PFSK-1 (cell line): ENCODE data around the gene MED27.

ENCODE experiments used
- FOXP2 ChIP-seq: optimal IDR thresholded peaks from 2 replicates; pipeline ENCODE3; 2011; ENCODE audit warnings: borderline replicate concordance, control low read depth, inconsistent platforms; ENCODE audit not compliant: insufficient read depth; ENCODE audit errors: extremely low read length, extremely low read depth
- POLR2AphosphoS5 ChIP-seq: IDR thresholded peaks from 2 replicates; pipeline ENCODE4 v1.6.1; 2012; ENCODE audit warnings: low read depth, mild to moderate bottlenecking, control low read depth, low read length, moderate library complexity
- SIN3A ChIP-seq: IDR thresholded peaks from 2 replicates; pipeline ENCODE4 v1.6.1; 2012; ENCODE audit warnings: mild to moderate bottlenecking, low read length, moderate library complexity, borderline replicate concordance; ENCODE audit not compliant: insufficient read depth
- TAF1 ChIP-seq: IDR thresholded peaks from 2 replicates; pipeline ENCODE4 v1.6.1; 2012; ENCODE audit warnings: low read length, control low read depth, borderline replicate concordance; ENCODE audit not compliant: insufficient read depth
- TF ChIP-seq, protein P1 (sequence below), 2 experiments: IDR thresholded peaks; 2 replicates each; pipeline versions ENCODE4 v1.6.1 to v1.8.0; 2011 to 2012; ENCODE audit warnings: low read depth in 2 of 2, low read length in 2 of 2, control low read depth in 1 of 2, inconsistent platforms in 1 of 2, mild to moderate bottlenecking in 1 of 2, moderate library complexity in 1 of 2; ENCODE audit not compliant: insufficient read depth in 1 of 2

MED27 gene

GRCh38 chr9:131851414-131851813 is 228.3 kb downstream of the MED27 start:
- TF ChIP-seq, protein P1, sequence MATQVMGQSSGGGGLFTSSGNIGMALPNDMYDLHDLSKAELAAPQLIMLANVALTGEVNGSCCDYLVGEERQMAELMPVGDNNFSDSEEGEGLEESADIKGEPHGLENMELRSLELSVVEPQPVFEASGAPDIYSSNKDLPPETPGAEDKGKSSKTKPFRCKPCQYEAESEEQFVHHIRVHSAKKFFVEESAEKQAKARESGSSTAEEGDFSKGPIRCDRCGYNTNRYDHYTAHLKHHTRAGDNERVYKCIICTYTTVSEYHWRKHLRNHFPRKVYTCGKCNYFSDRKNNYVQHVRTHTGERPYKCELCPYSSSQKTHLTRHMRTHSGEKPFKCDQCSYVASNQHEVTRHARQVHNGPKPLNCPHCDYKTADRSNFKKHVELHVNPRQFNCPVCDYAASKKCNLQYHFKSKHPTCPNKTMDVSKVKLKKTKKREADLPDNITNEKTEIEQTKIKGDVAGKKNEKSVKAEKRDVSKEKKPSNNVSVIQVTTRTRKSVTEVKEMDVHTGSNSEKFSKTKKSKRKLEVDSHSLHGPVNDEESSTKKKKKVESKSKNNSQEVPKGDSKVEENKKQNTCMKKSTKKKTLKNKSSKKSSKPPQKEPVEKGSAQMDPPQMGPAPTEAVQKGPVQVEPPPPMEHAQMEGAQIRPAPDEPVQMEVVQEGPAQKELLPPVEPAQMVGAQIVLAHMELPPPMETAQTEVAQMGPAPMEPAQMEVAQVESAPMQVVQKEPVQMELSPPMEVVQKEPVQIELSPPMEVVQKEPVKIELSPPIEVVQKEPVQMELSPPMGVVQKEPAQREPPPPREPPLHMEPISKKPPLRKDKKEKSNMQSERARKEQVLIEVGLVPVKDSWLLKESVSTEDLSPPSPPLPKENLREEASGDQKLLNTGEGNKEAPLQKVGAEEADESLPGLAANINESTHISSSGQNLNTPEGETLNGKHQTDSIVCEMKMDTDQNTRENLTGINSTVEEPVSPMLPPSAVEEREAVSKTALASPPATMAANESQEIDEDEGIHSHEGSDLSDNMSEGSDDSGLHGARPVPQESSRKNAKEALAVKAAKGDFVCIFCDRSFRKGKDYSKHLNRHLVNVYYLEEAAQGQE (IDR thresholded peaks at IDR 0.05; ENCODE audit: insufficient read depth in 1 of 2, low read depth in 2 of 2, low read length in 2 of 2), result no peak
- TF ChIP-seq SIN3A (no peak), FOXP2 (no peak), TAF1 (no peak), POLR2AphosphoS5 (no peak)

- TF ChIP-seq SIN3A (no peak), FOXP2 (no peak), TAF1 (no peak), POLR2AphosphoS5 (no peak)
These were observed 230.3 kb downstream of the MED27 start for GRCh38 chr9:131849391-131849790.

- TF ChIP-seq SIN3A (no peak), TAF1 (no peak), FOXP2 (no peak), POLR2AphosphoS5 (no peak)
- TF ChIP-seq, protein P1 (IDR thresholded peaks at IDR 0.05; ENCODE audit: insufficient read depth in 1 of 2, low read depth in 2 of 2, low read length in 2 of 2), result no peak
These were observed 231.0 kb downstream of the MED27 start for GRCh38 chr9:131848570-131849160.

- no peak for TF ChIP-seq POLR2AphosphoS5
- TF ChIP-seq SIN3A, result no peak
- no peak for TF ChIP-seq FOXP2
These were observed 231.9 kb downstream of the MED27 start for GRCh38 chr9:131847665-131848354.

DNA sequence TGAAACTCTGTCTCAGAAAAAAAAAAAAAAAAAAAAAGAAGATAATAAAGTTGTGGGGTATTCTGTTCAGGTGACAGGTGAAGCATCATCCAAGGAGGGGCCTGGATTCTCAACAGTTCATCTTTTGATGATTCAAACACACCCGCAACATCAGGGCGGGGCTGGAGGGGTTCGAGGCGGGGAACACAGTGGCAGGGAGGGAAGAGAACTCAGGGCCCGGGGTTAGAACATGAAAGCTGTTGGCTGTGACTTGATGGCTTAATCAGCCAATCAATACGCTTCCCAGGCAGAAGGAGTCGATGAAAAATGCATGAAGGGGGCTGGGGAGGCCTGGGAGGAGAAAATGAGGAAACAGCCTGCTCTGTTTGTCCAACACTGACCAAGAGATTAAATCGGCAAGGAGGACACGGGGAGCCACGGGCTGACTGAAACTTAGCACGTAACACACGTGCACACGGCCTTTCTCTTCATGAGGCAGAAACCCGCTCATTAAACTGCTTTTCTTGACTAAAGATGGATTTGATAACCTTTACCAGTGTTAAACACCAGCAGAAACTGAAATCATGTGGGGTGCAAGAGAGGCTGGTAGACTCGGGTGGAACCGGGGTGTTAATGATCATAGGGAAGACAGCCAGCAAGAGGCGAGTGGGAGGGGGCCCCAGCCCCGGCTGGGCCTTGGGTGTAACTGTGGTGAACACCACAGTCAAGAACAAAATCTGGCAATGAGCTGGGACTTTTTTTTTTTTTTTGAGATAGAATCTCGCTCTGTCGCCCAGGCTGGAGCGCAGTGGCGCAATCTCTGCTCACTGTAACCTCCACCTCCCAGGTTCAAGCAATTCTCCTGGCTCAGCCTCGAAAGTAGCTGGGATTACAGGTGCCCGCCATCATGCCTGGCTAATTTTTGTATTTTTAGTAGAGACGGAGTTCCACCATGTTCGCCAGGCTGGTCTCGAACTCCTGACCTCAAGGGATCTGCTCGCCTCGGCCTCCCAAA is 234.1 kb downstream of the MED27 start:
- no peak for TF ChIP-seq TAF1
- TF ChIP-seq FOXP2, result no peak
- TF ChIP-seq, protein P1 (IDR thresholded peaks at IDR 0.05; ENCODE audit: insufficient read depth in 1 of 2, low read depth in 2 of 2, low read length in 2 of 2), result no peak
- TF ChIP-seq POLR2AphosphoS5, result no peak
- TF ChIP-seq SIN3A, result no peak

DNA sequence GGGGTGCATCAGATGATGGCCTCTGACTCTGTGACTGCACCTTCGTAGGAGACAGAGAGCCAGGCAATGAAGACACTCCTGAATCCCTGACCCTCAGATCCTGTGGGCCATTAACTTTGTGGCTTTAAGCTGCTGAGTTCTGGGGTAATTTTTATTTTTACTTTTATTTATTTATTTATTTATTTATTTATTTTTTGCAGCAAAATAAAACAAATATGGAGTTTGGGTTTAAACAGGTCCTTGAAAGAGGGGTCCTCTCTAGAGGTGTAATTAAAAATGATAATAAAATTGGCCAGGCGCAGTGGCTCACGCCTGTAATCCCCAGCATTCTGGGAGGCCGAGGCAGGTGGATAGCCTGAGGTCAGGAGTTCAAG is 234.9 kb downstream of the MED27 start:
- TF ChIP-seq, protein P1 (IDR thresholded peaks at IDR 0.05; ENCODE audit: insufficient read depth in 1 of 2, low read depth in 2 of 2, low read length in 2 of 2), result no peak
- no peak for TF ChIP-seq POLR2AphosphoS5
- TF ChIP-seq SIN3A, result no peak
- no peak for TF ChIP-seq TAF1
- no peak for TF ChIP-seq FOXP2
